Neural progenitor cell (in vitro differentiated cells): ENCODE data around the gene PLCG1.

Experiments used
- CTCF ChIP-seq: fragments of 200-600 bp; sonication (generic); IDR thresholded peaks from 2 replicates; pipeline ENCODE4 v1.5.1; 2017; ENCODE audit warnings: antibody characterized with exemption, mild to moderate bottlenecking
- EZH2 ChIP-seq: fragments of 200-600 bp; sonication (generic); IDR thresholded peaks from 2 replicates; pipeline ENCODE4 v1.6.1; 2017; ENCODE audit warnings: antibody characterized with exemption, mild to moderate bottlenecking, moderate library complexity
- EZH2phosphoT487 ChIP-seq: fragments of 200-600 bp; sonication (generic); IDR thresholded peaks from 2 replicates; pipeline ENCODE4 v1.6.1; 2017; ENCODE audit warnings: antibody characterized with exemption

DNA sequence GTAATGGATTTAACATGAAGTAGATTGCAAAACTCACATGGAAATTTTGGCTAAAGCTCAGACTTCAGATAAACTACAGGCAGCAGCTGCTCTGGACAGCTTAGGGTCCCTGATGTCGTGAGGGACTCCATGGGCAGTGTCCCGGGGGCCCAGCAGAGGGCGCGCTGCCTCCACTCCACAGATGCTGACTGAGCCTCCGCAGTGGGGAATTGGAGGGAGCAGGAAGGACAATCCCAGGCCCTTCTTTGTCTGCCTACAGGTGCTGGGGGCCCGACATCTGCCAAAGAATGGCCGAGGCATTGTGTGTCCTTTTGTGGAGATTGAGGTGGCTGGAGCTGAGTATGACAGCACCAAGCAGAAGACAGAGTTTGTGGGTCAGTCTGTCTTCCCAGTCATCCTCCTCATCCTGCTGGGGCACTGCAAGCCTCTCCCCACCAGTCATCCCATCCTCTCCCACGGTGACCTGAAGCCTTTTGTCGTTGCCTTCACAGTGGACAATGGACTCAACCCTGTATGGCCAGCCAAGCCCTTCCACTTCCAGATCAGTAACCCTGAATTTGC lies 35.9 kb downstream of the PLCG1 start:
- no peak for TF ChIP-seq EZH2
- TF ChIP-seq CTCF = peak; percentile 98
- no peak for TF ChIP-seq EZH2phosphoT487
